SK-N-MC (cell line): ENCODE data around the gene AGR2.

Experiments used
- EZH2 ChIP-seq: fragments of 200-600 bp; sonication (generic); IDR thresholded peaks from one replicate; pipeline ENCODE4 v1.6.1; 2017; ENCODE audit warnings: antibody characterized with exemption
- FOXP2 ChIP-seq: optimal IDR thresholded peaks from 2 replicates; pipeline ENCODE3; 2011; ENCODE audit warnings: mild to moderate bottlenecking, moderate library complexity; ENCODE audit not compliant: insufficient read depth; ENCODE audit errors: extremely low read length, control extremely low read depth
- POLR2AphosphoS5 ChIP-seq: IDR thresholded peaks from 2 replicates; pipeline ENCODE4 v1.6.1; 2012; ENCODE audit warnings: mild to moderate bottlenecking, low read depth, low read length, borderline replicate concordance

- TF ChIP-seq EZH2 (no peak), POLR2AphosphoS5 (no peak), FOXP2 (no peak)
Observed at GRCh38 chr7:16753102-16753931, 51.5 kb downstream of the AGR2 start, which contains the start of gene TSPAN13.
